HG02798 (cell line): ENCODE measurements around the gene KDM4B.

ENCODE experiments used
- ATAC-seq: cut with Tn5 transposase; IDR thresholded peaks from one replicate; pipeline ENCODE4 v1.9.1; 2021; ENCODE audit warnings: mild to moderate bottlenecking; ENCODE audit not compliant: unreplicated experiment, poor library complexity

The KDM4B gene

DNA sequence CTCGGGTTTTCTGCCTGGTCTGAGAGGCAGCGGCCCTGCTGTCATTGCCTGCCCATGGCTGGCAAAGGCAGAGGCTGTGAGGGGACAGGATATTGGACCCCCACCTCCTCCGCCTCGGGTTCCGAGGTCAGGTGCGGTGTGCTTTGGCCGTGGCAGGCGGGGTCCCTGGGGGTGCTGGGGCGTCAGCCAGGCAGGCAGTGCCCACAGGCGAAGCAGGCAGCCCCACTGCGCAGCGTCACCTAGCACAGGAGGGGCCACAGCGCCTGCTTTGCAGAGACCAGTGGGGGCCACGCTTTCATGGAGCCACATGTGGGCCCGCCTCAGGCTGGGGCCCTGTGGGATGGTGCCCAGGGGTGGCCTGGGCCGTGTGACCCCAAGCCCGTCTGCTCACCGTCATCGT, 96.0 kb downstream of the KDM4B start:
- ATAC-seq: no peak

DNA sequence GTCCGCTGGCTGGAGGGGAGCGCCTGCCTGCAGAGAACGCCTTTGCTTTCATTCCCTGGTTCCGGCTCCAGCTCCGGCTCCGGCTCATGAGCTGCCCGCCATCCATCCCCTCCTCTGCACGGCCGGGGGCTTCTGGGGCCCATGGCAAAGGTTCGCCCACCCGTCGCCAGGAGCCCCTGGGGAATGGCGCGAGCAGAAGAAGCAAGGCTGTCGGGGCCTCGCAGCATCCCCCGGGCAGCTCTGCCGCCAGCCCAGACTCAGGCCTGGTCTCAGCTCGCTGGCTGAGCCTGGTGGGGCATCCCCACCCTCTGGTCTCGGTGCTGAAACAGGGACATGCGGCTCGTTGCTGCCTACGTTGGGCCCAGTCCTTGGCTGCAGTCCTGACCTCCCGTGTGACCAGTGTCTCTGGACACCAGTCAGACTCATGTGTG, 96.8 kb downstream of the KDM4B start:
- no peak for ATAC-seq

DNA sequence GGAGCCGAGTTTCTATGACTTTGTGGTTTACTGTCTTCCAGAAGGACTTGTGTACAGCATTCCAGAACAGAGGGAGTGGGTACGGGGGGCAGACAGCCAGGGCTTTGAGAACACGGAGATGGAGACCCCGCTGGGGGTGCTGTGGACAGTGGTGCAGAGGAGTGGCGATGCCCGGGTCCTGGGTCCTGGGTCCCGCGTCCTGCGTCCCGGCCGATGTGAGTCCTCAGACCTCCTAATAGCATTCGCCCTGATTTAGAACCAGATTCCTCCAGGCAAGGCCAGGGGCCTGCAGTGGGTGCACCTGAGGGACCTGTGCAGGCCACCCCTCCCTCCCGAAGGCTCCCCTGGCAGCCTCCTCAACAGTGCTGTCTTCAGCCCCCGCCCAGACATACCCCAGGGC, 97.9 kb downstream of the KDM4B start:
- no peak for ATAC-seq

DNA sequence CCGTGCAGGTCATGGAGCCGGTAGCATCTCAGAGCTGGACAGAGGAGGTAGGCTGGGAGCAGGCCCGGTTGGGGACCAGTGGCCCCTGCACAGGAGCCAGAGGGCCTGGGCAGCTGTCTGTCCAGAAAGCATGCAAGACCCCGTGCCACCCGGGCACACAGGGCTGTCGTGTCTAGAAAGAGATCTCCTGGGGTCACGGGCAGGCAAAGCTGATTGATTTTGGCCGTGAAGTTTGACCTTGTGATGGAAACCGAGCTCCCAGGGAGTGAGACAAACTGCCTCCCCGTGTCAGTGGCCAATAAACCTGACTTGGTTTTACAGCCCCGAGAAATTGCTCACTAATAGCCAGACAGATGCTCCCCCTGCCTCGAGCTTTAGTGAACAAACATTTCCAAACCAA, 98.8 kb downstream of the KDM4B start:
- ATAC-seq: no peak

DNA sequence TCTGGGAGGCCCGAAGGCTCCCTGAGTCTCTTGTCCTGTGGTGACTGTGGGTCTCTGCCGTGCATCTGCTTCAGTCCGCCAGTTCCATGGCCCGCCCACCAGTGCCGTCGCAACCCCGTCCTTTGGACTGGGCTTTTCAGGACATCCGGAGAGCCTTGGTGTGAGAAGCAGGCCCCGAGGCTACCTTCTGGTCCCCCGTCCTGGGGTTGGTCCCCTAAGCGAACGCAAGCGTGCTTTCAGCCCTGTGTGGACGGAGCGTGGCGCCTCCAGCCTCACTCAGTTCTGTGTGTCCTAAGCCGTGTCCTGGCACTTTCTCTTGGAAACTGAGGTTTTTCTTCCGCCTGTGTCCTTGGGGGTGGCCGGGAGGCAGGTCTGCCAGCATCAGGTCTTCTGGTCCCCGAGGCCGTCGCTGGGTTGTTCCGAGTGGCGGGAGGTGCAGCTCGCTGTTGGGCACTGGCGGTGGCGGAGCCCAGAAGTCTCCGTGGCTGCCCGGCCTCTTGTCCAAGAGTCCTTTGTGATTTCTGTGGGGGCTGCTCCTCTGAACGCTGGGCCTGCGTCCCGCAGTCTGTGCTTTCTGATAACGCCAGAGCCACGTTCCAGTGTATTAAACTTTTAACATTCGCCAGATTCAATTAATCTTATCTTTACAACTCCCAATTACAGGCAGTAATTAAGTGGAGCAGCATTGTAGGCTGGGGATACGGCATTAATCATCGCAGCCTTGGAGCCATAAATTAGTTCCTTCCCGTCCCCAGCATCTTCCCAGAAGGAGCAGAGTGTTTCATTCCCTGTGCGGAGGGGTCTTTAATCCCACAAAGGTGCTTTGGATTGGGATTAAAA, 99.5 kb downstream of the KDM4B start:
- ATAC-seq: no peak

DNA sequence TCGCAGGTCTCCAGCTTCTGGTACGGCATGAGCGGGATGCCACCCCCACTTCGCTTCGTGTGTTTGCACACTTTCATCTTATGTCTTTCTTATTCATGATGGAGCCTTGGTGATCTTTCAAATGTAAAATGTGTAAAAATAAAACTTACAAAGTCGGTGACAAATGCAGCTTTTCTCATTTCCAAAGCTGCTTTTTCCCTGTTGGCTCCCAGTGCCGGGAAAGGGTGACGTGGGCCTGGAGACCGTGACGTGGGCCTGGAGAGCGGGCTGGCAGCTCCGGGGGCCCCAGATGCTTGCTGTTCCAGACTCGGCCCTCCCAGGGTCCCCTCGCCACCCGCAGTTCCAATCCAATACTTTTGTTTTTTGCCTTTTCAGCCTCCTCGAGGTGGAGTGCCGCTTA, 101.4 kb downstream of the KDM4B start:
- no peak for ATAC-seq

DNA sequence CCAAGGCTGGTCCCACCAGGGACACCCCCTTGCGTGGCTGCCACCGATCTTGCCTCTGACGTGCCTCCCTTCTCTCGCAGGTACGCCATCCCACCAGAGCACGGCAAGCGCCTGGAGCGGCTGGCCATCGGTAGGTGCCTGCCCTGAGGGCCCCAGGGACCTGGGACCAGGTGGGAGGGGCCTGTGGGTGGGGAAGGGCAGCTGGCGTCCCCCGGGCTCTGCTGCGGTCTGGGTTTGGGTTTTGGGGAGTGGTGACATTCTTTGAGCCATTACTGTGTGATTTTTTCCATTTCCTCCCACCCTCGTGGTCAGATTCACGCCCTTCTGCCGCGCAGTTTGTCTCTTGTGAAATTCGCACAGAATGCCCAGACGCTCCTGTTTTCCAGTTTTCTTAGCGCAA, 102.0 kb downstream of the KDM4B start:
- ATAC-seq: no peak

DNA sequence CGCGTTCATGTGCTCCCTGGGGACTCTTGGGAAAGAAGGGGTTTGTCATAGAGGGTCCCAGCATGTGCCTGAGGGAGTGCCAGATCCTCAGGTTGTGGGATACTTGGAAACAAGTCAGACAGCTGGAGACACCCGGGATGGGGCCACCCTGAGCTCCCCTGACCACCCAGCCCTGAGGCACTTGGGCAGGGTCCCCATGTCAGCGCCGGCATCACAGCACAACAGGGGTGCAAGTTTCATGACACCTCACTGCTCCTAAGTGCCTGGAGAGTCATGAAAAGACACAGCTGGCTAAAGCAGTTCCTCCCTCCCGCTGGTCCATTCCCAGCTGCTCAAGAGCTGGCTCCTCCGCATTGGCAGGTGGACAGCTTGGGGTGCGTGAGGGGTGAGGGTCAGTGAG, 102.7 kb downstream of the KDM4B start:
- ATAC-seq: no peak

DNA sequence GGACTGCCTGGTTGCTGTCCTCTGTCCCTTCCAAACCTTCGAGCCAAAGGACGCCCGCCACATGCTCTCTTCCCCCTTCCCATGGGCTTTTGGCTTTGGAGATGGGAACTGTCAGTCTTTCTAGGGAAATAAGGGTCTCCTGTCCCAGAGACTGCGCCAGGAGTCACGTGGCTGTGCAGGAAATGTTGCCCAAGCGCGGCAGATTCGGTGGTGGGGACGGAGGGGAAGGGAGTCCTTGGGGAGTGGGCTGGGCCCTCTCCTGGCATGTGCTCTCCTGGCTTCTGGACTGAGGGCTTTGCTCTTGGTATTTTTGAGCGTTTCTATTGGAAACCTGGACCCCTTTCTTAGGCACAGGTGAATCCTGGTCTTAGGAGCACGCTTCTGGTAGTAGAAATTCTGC, 103.2 kb downstream of the KDM4B start:
- no peak for ATAC-seq

DNA sequence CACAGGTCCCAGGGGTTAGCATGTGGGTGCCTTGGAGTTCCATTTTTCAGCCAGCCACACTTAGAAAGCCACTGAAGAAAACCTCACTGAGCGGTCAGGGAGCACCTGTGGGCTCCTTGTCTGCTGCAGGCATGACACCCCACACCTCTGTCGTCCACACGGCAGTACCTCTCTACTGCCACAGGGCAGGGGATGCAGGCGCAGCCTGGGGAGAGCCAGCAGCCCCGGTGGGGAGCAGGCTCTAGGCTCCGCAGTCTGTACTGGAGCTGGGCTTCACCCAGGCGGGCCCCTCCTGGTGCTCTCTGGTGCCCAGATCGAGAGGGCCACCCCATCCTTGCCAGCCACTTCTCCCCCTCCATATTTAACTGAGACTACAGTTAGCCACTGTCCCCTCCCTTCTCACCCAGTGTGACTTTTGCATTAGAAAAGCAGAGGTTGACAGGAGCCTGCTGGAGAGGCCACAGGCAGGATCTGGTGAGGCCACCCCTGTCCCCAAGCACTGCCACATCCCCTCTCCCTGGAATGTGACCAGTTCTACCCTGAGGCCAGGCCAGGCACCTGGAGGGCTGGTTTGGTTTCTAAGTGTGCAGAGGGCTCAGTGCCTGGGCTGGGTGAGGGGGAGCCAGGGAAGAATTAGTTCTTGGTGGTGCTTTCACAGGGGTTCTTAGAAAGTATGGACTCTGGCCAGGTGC, 104.4 kb downstream of the KDM4B start:
- ATAC-seq: no peak

DNA sequence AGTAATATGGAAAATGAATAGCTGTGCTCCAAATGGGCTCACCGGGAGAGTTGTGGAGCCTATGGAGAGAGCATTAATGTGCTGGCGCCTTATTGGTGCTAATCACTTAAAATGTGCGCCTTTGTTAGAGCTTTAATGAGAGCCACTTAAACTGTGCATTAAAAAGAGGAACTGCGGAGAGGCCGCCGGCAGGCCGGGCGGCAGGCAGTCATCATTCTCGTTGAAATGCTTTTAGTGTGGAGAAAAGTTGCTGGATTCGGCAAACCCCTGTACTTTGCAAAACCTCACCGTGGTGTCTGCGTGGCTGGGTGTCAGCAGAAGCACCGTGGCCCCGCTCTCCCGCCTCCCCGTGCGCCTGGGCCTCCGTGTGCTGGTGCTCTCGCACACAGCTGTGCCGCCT, 105.5 kb downstream of the KDM4B start:
- ATAC-seq: no peak

DNA sequence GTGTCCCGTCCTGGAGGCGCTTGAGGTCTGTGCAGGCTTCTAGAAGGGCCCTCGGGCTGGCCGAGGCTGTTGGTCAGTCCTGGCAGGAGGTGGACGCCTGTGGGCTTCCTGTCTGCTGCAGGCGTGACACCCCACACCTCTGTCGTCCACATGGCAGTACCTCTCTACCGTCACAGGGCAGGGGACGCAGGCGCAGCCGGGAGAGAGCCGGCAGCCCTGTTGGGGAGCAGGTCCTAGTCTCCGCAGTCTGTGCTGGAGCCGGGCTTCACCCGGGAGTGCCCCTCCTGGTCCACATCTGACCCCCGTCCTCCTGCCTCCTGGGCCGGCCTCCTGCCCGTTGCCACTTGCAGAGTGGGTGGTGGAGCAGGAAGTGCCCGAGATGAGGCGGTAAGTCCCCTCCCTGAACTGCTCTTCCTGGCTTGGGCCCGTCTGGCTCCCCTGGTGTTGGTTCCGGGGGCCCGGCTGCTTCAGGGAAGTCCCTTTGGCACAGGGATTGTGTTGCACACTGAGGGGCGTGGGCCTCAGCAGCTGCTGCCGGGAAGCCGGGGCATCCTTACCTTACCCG, 106.0 kb downstream of the KDM4B start:
- no peak for ATAC-seq

DNA sequence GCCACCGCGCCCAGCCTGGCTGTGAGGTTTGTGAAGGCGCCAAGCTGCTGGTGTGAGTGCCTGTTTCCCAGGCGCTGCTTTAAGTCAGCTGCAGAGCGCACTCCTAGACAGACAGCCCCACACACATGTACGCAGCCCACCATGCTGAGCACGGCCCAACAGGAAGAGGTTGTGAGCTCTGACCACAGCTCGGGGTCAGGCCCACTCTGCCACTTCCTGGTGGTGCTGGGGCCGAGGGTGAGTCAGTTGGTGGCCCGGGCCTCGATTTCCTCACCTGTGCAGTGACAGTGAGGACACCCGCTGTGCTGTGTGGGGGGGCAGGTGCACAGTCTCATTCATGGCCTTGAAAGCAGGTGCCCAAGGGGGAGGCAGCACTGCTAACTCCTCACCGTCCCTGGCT, 106.7 kb downstream of the KDM4B start:
- no peak for ATAC-seq

DNA sequence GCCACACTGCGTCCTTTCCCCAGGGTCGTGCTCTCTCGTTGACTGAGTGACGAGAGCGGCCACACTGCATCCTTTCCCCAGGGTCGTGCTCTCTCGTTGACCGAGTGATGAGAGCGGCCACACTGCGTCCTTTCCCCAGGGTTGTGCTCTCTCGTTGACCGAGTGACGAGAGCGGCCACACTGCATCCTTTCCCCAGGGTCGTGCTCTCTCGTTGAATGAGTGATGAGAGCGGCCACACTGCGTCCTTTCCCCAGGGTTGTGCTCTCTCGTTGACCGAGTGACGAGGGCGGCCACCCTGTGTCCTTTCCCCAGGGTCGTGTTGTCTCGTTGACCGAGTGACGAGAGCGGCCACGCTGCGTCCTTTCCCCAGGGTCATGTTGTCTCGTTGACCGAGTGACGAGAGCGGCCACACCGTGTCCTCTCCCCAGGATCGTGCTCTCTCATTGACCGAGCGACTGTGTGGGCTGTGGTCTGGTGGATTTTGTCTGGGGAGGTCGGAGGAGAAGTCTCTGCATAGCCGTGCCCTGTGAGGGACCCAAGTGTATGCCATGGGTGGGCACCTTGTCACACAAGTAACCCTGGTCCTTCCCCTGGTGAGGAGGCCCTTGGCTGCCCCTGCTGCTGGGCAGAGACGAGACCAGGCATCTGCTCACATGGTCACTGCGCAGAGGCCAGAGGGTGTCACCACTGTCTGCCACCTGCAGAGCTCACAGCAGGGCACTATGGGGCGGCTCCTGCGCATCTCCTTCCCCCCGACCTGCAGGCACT, 107.7 kb downstream of the KDM4B start:
- no peak for ATAC-seq

DNA sequence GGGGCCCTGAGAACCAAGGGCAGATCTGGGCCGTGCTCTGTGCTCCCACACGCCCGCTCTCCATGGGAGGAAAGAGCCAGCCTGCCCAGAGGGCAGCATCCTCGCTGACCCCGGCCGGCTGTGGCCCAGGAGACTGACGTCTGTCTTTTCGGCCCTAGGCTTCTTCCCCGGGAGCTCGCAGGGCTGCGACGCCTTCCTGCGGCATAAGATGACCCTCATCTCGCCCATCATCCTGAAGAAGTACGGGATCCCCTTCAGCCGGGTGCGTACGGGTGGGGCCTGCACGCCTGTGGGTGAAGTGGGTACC, 108.2 kb downstream of the KDM4B start:
- ATAC-seq: no peak

DNA sequence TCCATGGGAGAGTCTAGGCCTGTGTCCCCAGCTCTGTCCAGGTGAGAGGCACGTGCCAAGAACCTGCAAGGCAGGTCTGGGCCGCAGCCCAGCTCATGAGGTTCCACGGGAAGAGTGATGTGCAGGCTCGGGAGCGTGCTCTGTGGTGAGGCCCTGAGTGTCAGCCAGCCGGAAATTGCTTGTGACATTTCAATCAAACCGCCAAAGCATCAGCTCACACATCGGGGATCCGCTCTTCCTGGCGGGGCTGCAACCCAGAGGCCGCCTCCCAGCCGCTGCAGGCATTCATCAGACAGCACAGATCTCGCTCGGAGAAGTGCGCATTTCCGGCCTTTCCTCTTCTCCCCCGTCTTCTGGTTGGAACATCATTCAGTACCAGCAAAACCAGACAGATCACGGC, 109.3 kb downstream of the KDM4B start:
- ATAC-seq: no peak

DNA sequence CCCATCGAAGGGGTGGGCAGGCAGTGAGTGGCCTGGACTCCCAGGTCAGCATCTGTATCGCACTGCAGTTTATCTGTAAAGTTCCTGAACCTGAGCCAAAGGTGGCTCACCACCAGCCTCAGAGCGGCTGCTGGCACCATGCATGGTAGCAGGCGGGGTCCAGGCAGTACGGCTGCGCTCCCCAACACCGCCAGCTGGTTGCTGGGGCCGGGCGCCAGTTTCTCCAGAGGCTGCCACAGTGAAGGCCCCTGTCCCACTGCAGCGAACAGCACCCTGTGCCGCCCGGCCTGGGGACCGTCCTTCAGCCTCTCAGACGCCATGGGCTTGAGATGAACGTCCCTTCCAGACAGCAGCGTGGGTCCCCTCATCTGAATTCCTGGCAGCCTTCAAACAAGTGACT, 109.8 kb downstream of the KDM4B start:
- no peak for ATAC-seq

DNA sequence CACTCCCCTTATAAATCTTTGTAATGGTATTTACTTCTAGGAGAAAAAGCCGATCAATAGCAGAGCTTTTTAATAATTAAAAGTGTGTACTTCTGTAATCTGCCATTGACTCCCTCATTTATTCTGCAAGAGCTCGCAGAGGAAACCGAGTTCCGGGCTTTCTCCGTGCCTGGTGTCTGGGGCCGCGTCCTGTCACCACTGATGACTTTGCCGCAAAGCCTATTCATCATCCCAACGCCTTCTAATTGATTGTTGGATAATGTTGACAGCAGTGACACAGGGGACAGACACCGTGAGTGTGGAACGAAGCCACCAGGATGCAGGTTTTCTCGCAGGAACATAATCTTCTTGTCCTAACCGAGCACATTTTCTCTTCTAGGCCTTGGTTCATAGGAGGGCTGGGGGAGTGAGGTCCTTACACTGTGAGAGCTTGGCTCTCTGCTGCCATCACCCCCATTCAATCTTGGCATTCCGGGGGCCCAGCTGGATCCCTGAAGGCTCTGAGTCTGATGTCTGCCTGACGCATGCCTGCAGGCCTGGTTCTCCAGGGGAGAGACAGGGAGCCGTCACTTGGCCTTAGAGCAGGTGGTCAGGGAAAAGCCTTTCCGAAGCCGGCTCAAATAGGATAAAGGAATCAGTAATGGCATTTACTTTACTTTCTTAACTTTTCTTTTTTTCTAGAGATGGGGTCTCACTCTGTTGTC, 110.3 kb downstream of the KDM4B start:
- ATAC-seq: no peak

DNA sequence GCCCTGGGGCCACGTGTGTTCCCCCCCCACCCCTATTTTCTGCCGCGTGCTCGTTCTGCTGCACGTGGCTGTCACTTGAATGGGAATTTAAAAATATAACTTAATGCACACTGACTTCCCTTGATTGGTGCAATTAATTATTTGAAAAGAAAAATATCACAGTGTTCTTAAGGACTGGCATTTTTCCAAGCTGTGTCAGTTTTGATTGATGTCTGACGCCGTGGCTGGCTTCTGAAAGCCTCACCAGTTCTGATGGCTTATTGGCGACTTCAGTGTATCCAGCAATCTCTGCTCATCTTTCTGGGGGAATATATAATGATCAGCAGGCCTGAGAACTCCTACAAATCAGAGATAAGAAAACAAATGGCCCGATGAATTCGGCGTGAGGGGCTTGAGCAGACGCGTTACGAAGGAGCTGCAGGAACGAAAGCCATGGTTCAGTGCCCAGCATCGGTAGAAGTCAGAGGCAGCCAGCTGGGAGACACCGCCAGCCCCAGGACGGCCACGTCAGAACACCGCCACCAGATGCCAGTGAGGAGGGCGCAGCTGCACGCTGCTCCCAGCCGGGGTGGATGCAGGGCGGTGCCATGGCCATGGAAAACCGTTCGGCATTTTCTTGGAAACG, 111.2 kb downstream of the KDM4B start:
- no peak for ATAC-seq

DNA sequence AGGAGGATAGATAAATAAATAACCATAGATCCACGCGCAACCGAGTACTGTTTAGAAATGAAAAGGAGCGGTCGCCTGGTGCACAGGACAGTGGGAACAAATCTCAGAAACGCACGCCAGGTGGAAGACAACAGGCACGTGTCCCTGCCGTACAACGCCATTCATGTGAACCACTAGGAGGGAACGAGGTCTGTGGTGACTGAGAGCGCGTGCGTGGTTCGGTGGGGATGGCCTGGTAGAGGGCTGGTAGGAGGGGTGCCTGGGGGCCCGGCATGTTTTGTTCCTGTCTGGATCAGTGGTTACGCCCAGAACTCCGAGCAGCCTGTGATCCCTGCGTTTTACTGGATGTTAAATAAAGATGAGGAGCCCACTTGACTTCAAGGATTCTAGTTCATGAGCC, 111.9 kb downstream of the KDM4B start:
- ATAC-seq: no peak
